ENCODE results near the gene SCYGR2. TPM values are rescaled to one million over a fixed set of nuclear protein-coding genes. Genes with fewer than 3 reads are reported as not detected.

The SCYGR2 gene
- total and polyA plus RNA-seq, 4 donors = not detected

GRCh38 chr2:227643990-227644551, 45.4 kb downstream of the SCYGR2 start:
- H3K36me3 ChIP-seq (ENCODE audit: control insufficient read depth, insufficient read depth, low read length) = no peaks in the 10 kb centered on the region
- no peak overlapping the region for H3K4me3 ChIP-seq (ENCODE audit: low read depth, low read length)
- DNase-seq (ENCODE audit: low read depth in 4 of 6, low spot score in 6 of 6) = no peak
- no peak overlapping the region for H3K27ac ChIP-seq (ENCODE audit: low read depth, low read length)
- H3K4me1 ChIP-seq (ENCODE audit: control insufficient read depth, insufficient read depth, low read length) = no peaks in the 10 kb centered on the region
- 80% methylated on average over 1 of the region's 5 CpGs for WGBS (ENCODE audit: insufficient coverage)
- no peaks in the 10 kb centered on the region for H3K9me3 ChIP-seq (ENCODE audit: control insufficient read depth, insufficient read depth, low read length)
- H3K27me3 ChIP-seq (ENCODE audit: control insufficient read depth, insufficient read depth, low read length) = no peaks in the 10 kb centered on the region

Other genes with a start within 250 kb of the SCYGR2 start
- gene TM4SF20, start 219.6 kb upstream of the SCYGR2 start, total RNA-seq = under 1 TPM in 1 of 2 donors, not detected in 1; 0.10 TPM
- gene TM4SF20, start 219.6 kb upstream of the SCYGR2 start, polyA plus RNA-seq (ENCODE audit: insufficient read length in 2 of 2) = under 1 TPM; 0.25 to 0.35 TPM
- not detected for gene SCYGR1, start 210.9 kb upstream of the SCYGR2 start, total RNA-seq
- gene SCYGR1, start 210.9 kb upstream of the SCYGR2 start, polyA plus RNA-seq (ENCODE audit: insufficient read length in 2 of 2) = not detected
- gene AGFG1, start 126.7 kb upstream of the SCYGR2 start, total RNA-seq = 100 to 1,000 TPM in 1 of 2 donors, 10 to 100 TPM in 1; 72.4 to 113 TPM
- 10 to 100 TPM; 76.6 to 88.0 TPM for gene AGFG1, start 126.7 kb upstream of the SCYGR2 start, polyA plus RNA-seq (ENCODE audit: insufficient read length in 2 of 2)
- gene SCYGR3, start 15.9 kb downstream of the SCYGR2 start, total RNA-seq = not detected
- gene SCYGR3, start 15.9 kb downstream of the SCYGR2 start, polyA plus RNA-seq (ENCODE audit: insufficient read length in 2 of 2) = not detected
- gene SCYGR4, start 18.6 kb downstream of the SCYGR2 start, total RNA-seq = not detected
- under 1 TPM; 0.51 to 0.57 TPM for gene SCYGR4, start 18.6 kb downstream of the SCYGR2 start, polyA plus RNA-seq (ENCODE audit: insufficient read length in 2 of 2)
- not detected for gene SCYGR5, start 67.9 kb downstream of the SCYGR2 start, total RNA-seq
- not detected for gene SCYGR5, start 67.9 kb downstream of the SCYGR2 start, polyA plus RNA-seq (ENCODE audit: insufficient read length in 2 of 2)
- gene SLC19A3, start 119.1 kb downstream of the SCYGR2 start, total RNA-seq = 1 to 10 TPM; 2.8 to 5.3 TPM
- gene SLC19A3, start 119.1 kb downstream of the SCYGR2 start, polyA plus RNA-seq (ENCODE audit: insufficient read length in 2 of 2) = 1 to 10 TPM; 4.2 to 6.1 TPM
- gene SCYGR6, start 125.9 kb downstream of the SCYGR2 start, total RNA-seq = not detected
- not detected for gene SCYGR6, start 125.9 kb downstream of the SCYGR2 start, polyA plus RNA-seq (ENCODE audit: insufficient read length in 2 of 2)
- not detected for gene SCYGR7, start 129.4 kb downstream of the SCYGR2 start, total RNA-seq
- gene SCYGR7, start 129.4 kb downstream of the SCYGR2 start, polyA plus RNA-seq (ENCODE audit: insufficient read length in 2 of 2) = not detected
- not detected for gene SCYGR8, start 147.0 kb downstream of the SCYGR2 start, total RNA-seq
- gene SCYGR8, start 147.0 kb downstream of the SCYGR2 start, polyA plus RNA-seq (ENCODE audit: insufficient read length in 2 of 2) = not detected
- not detected for gene CCL20, start 214.9 kb downstream of the SCYGR2 start, total RNA-seq
- gene CCL20, start 214.9 kb downstream of the SCYGR2 start, polyA plus RNA-seq (ENCODE audit: insufficient read length in 2 of 2) = under 1 TPM; 0.49 to 0.50 TPM